Endothelial cell of umbilical vein (primary cell): Measurements from ENCODE around the gene PTPRF. TPM values are rescaled to one million over a fixed set of nuclear protein-coding genes. Genes with fewer than 3 reads are reported as not detected.

Source experiments
- BruUV-seq: library from RNA; stranded (reverse); fragments of 400-500 nt; replicated peaks from 2 replicates; lab custom pipeline; 2021; lab: Mats Ljungman, UMichigan
- CTCF ChIA-PET: fragments of 300-600, 350-600 bp; sonication (Branson Sonifier 250); formaldehyde crosslinking; loops from one replicate; lab custom pipeline; 2021; ENCODE audit warnings: antibody characterized with exemption, inconsistent platforms; lab: Charles Lee
- POLR2A ChIA-PET: fragments of 300-600, 350-600 bp; sonication (Branson Sonifier 250); formaldehyde crosslinking; loops from one replicate; lab custom pipeline; 2021; ENCODE audit warnings: antibody characterized with exemption, inconsistent platforms; lab: Charles Lee
- DNase-seq: peaks from one replicate; pipeline ENCODE4 v3.0.0-alpha.2; 2011; ENCODE audit warnings: low read depth, low spot score
- FAIRE-seq: peaks from 2 replicates; lab custom pipeline; 2011; peaks lifted over from hg19 to GRCh38; lab: Jason Lieb, UNC
- H2AFZ ChIP-seq: 2 replicates; pipeline ENCODE4 v1.6.0; 2012; ENCODE audit warnings: low read depth, low read length, control low read depth, inconsistent platforms
- H3K27ac ChIP-seq: 2 replicates; pipeline ENCODE4 v1.5.1; 2011; ENCODE audit warnings: low read depth, mild to moderate bottlenecking, control low read depth, low read length, moderate library complexity; ENCODE audit not compliant: insufficient read depth
- H3K27me3 ChIP-seq, 2 experiments: 2 replicates each; pipeline versions ENCODE4 v1.6.0 to v1.6.1; 2011; ENCODE audit warnings: low read length in 2 of 2, mixed read lengths in 1 of 2; ENCODE audit not compliant: control insufficient read depth in 2 of 2, insufficient read depth in 2 of 2
- H3K36me3 ChIP-seq, 2 experiments: 2 replicates in 1 of 2; 3 replicates in 1 of 2; pipeline ENCODE4 v1.5.1; 2011; ENCODE audit warnings: low read length in 2 of 2, mild to moderate bottlenecking in 1 of 2, moderate library complexity in 1 of 2; ENCODE audit not compliant: control insufficient read depth in 2 of 2, insufficient read depth in 2 of 2; ENCODE audit errors: extremely low read depth in 1 of 2
- H3K4me1 ChIP-seq: 3 replicates; pipeline ENCODE4 v1.5.1; 2011; ENCODE audit warnings: mild to moderate bottlenecking, low read length; ENCODE audit not compliant: control insufficient read depth, insufficient read depth; ENCODE audit errors: extremely low read depth
- H3K4me2 ChIP-seq: 2 replicates; pipeline ENCODE4 v1.6.1; 2011; ENCODE audit warnings: low read length, control low read depth, mixed read lengths; ENCODE audit not compliant: insufficient read depth
- H3K4me3 ChIP-seq, 3 experiments: fragments of 200-600 bp in 1 of 3; sonication (generic), shearing (Covaris generic) in 1 of 3; replicated peaks in 1 of 3; 2 replicates each; pipeline ENCODE4 v1.5.1; 2011 to 2016; ENCODE audit warnings: control low read depth in 3 of 3, low read length in 3 of 3, mild to moderate bottlenecking in 2 of 3, inconsistent platforms in 1 of 3, low read depth in 1 of 3, moderate library complexity in 1 of 3; ENCODE audit not compliant: insufficient read depth in 1 of 3
- H3K79me2 ChIP-seq: 2 replicates; pipeline ENCODE4 v1.6.0; 2012; ENCODE audit warnings: low read length, inconsistent platforms; ENCODE audit not compliant: control insufficient read depth, insufficient read depth
- H3K9ac ChIP-seq: replicated peaks from 2 replicates; pipeline ENCODE3; 2011; ENCODE audit warnings: low read length, control low read depth; ENCODE audit not compliant: insufficient read depth; ENCODE audit errors: extremely low read depth
- H3K9me1 ChIP-seq: replicated peaks from 3 replicates; pipeline ENCODE4 v1.6.0; 2011; ENCODE audit warnings: mild to moderate bottlenecking, low read length; ENCODE audit not compliant: control insufficient read depth, insufficient read depth; ENCODE audit errors: extremely low read depth
- H3K9me3 ChIP-seq: replicated peaks from 2 replicates; pipeline ENCODE4 v1.5.1; 2012; ENCODE audit warnings: low read length, inconsistent platforms; ENCODE audit not compliant: control insufficient read depth, insufficient read depth
- H4K20me1 ChIP-seq: replicated peaks from 2 replicates; pipeline ENCODE3; 2011; ENCODE audit warnings: mild to moderate bottlenecking, low read length; ENCODE audit not compliant: control insufficient read depth, insufficient read depth; ENCODE audit errors: extremely low read depth
- EZH2 ChIP-seq: IDR thresholded peaks from 2 replicates; pipeline ENCODE4 v1.6.1; 2012; ENCODE audit warnings: borderline replicate concordance, low read depth, mild to moderate bottlenecking, moderate library complexity, low read length, inconsistent platforms; ENCODE audit not compliant: severe bottlenecking
- FOS ChIP-seq: IDR thresholded peaks from 2 replicates; pipeline ENCODE4 v1.6.1; 2011; ENCODE audit warnings: mild to moderate bottlenecking, low read length, moderate library complexity, borderline replicate concordance; ENCODE audit not compliant: insufficient read depth
- GATA2 ChIP-seq: IDR thresholded peaks from 2 replicates; pipeline ENCODE4 v1.7.0; 2011; ENCODE audit warnings: low read depth, mild to moderate bottlenecking, moderate library complexity, mixed read lengths, low read length; ENCODE audit not compliant: insufficient read length, insufficient read depth
- JUN ChIP-seq: IDR thresholded peaks from 2 replicates; pipeline ENCODE4 v1.6.1; 2011; ENCODE audit warnings: borderline replicate concordance, low read depth; ENCODE audit not compliant: insufficient read length, insufficient read depth
- MYC ChIP-seq: IDR thresholded peaks from one replicate; pipeline ENCODE4 v1.6.1; 2011; ENCODE audit warnings: mild to moderate bottlenecking, low read depth, low read length
- POLR2A ChIP-seq: IDR thresholded peaks from 2 replicates; pipeline ENCODE4 v1.6.1; 2012; ENCODE audit warnings: low read depth, mild to moderate bottlenecking, control low read depth, low read length
- POLR2AphosphoS5 ChIP-seq: IDR thresholded peaks from 2 replicates; pipeline ENCODE4 v1.6.1; 2012; ENCODE audit warnings: low read depth, mild to moderate bottlenecking, control low read depth, low read length, moderate library complexity; ENCODE audit not compliant: insufficient read depth
- dilution Hi-C: fragments of 300-500 bp; cut with MboI; formaldehyde crosslinking; loops from one replicate; pipeline ENCODE4 v1.15.0; 2019; ENCODE audit warnings: low sequenced_read_pairs; ENCODE audit not compliant: extremely low pct_ligation_motif_present
- intact Hi-C: fragments of 100-400 bp; cut with micrococcal nuclease; formaldehyde crosslinking; loops from one replicate; pipeline ENCODE4 v1.10.0; 2022
- polyA plus RNA-seq, 4 experiments: library from polyadenylated mRNA; depleted of rRNA in 3 of 4; stranded (reverse) in 3 of 4; unstranded in 1 of 4; fragments of >200 nt; gene quantifications; 2 replicates each; pipeline versions ENCODE4 v1.2.1 to v1.2.3, GENCODE V29; 2011 to 2012; ENCODE audit warnings: missing spikeins in 1 of 4
- total RNA-seq: library from RNA; stranded (reverse); gene quantifications from 2 replicates; pipeline ENCODE4 v1.2.3, GENCODE V29; 2021
- TF ChIP-seq, protein P1 (sequence below): IDR thresholded peaks from 2 replicates; pipeline ENCODE4 v1.6.1; 2011; ENCODE audit not compliant: insufficient read depth, insufficient read length
- TF ChIP-seq, protein P2 (sequence below), 2 donors: IDR thresholded peaks; 1 replicate in 1 of 2; 2 replicates in 1 of 2; pipeline ENCODE4 v1.5.1; 2011; ENCODE audit warnings: low read length in 2 of 2, mild to moderate bottlenecking in 2 of 2, moderate library complexity in 2 of 2, control low read depth in 1 of 2, inconsistent platforms in 1 of 2, low read depth in 1 of 2; ENCODE audit not compliant: insufficient read depth in 1 of 2; ENCODE audit errors: extremely low read depth in 1 of 2

The PTPRF gene
- total and polyA plus RNA-seq, 2 donors (not counting 3 experiments of a cell fraction or from before 2014, with no cell fraction given), result 217 to 338 TPM

DNA sequence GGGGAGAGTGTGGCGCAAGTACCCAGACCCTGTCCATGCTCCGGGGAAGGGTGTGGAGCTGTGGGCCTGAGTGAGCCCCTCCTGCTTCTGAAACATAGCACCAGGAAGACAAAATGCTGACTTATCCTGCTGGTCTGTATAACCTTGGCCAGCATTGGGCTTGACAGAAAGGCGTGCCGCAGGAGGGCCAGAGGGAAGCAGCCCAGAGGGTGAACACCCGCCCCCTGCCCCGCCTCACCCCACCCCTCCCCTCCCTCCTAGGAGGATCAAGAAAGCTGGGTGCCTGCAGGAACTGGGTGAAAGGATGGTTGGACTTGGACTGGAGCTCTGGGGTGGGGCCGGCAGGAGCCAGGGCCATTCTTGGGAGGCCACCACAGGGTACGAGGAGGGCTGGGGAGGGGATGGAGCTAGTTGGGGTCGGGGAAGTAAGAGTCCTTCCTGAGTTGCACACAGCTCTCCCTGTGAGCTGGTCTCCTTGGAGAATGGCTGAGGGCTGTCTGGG, 27.1 kb downstream of the PTPRF start:
- Histone ChIP-seq H2AFZ (no peak overlapping the region), H3K9me3 (no peaks in the 10 kb centered on the region), H3K4me2 (no peak overlapping the region), H3K4me3 (no peak overlapping the region), H4K20me1 (no peaks in the 10 kb centered on the region), H3K4me1 (peaks cover 4% of the 10 kb centered on the region), H3K36me3 (peaks cover 8 to 44% of the 10 kb centered on the region in 2 experiments), H3K27me3 (no peaks in the 10 kb centered on the region), H3K9ac (no peak overlapping the region), H3K9me1 (no peaks in the 10 kb centered on the region), H3K27ac (no peak overlapping the region), H3K79me2 (peaks cover 19% of the 10 kb centered on the region)
- DNase-seq (no peak), FAIRE-seq (no peak)
- ChIA-PET CTCF (interaction anchor here (1.3 kb wide), 1 partner anchor 24 kb away, joined by 6 read pairs; no protein-coding TSS in a partner anchor), POLR2A (no interaction called here)
- TF ChIP-seq JUN (no peak), POLR2A (no peak), EZH2 (no peak), GATA2 (no peak), FOS (no peak), MYC (no peak), POLR2AphosphoS5 (no peak)
- TF ChIP-seq, protein P1, sequence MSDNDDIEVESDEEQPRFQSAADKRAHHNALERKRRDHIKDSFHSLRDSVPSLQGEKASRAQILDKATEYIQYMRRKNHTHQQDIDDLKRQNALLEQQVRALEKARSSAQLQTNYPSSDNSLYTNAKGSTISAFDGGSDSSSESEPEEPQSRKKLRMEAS, result no peak
- TF ChIP-seq, protein P2, sequence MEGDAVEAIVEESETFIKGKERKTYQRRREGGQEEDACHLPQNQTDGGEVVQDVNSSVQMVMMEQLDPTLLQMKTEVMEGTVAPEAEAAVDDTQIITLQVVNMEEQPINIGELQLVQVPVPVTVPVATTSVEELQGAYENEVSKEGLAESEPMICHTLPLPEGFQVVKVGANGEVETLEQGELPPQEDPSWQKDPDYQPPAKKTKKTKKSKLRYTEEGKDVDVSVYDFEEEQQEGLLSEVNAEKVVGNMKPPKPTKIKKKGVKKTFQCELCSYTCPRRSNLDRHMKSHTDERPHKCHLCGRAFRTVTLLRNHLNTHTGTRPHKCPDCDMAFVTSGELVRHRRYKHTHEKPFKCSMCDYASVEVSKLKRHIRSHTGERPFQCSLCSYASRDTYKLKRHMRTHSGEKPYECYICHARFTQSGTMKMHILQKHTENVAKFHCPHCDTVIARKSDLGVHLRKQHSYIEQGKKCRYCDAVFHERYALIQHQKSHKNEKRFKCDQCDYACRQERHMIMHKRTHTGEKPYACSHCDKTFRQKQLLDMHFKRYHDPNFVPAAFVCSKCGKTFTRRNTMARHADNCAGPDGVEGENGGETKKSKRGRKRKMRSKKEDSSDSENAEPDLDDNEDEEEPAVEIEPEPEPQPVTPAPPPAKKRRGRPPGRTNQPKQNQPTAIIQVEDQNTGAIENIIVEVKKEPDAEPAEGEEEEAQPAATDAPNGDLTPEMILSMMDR (IDR thresholded peaks at IDR 0.05; ENCODE audit: extremely low read depth in 1 of 2, insufficient read depth in 1 of 2, low read depth in 1 of 2, low read length in 2 of 2), result no peak
- dilution Hi-C loops (no loop called here), intact Hi-C loops (no loop called here)
- BruUV-seq, result no TSS peak
